GM19240 (cell line): ENCODE results near the gene OFD1.
"Not testable (repeated sequence)": the region's sequence is repeated elsewhere in the genome, so short reads cannot be mapped to it uniquely, and the experiment has no call there.

Experiments
- DNase-seq: peaks from one replicate; pipeline ENCODE4 v3.0.0; 2011; ENCODE audit warnings: low spot score; ENCODE audit not compliant: insufficient read length

OFD1 gene

GRCh38 chrX:13702111-13702789 lies 32.3 kb upstream of the OFD1 start:
- DNase-seq: no peak

- DNase-seq: no peak
Observed at GRCh38 chrX:13703135-13703534, 31.4 kb upstream of the OFD1 start.

GRCh38 chrX:13703589-13703988 lies 31.0 kb upstream of the OFD1 start:
- no peak for DNase-seq

GRCh38 chrX:13711141-13711540 lies 23.4 kb upstream of the OFD1 start:
- DNase-seq: no peak

- no peak for DNase-seq
Observed at GRCh38 chrX:13716455-13716854, 18.1 kb upstream of the OFD1 start.

GRCh38 chrX:13716905-13717304 lies 17.6 kb upstream of the OFD1 start:
- no peak for DNase-seq

- no peak for DNase-seq
Observed at GRCh38 chrX:13717700-13718472, 16.7 kb upstream of the OFD1 start.

- no peak for DNase-seq
Observed at GRCh38 chrX:13719192-13719856, 15.2 kb upstream of the OFD1 start.

GRCh38 chrX:13721371-13721770 lies 13.2 kb upstream of the OFD1 start:
- no peak for DNase-seq

GRCh38 chrX:13721819-13722519 lies 12.6 kb upstream of the OFD1 start:
- DNase-seq: no peak

GRCh38 chrX:13724878-13725277 lies 9.7 kb upstream of the OFD1 start:
- DNase-seq: not testable (repeated sequence)

- not testable (repeated sequence) for DNase-seq
Observed at GRCh38 chrX:13726583-13726982, 8.0 kb upstream of the OFD1 start.

GRCh38 chrX:13730523-13730922 lies 4.0 kb upstream of the OFD1 start:
- DNase-seq: not testable (repeated sequence)

GRCh38 chrX:13732246-13733067 lies 2.1 kb upstream of the OFD1 start:
- DNase-seq: no peak

GRCh38 chrX:13733506-13733905 lies 1.0 kb upstream of the OFD1 start:
- DNase-seq: no peak

- DNase-seq: no peak
Observed at GRCh38 chrX:13741695-13742094, 7.1 kb downstream of the OFD1 start.

GRCh38 chrX:13742397-13743176 lies 8.0 kb downstream of the OFD1 start:
- DNase-seq: no peak

GRCh38 chrX:13747836-13748235 lies 13.3 kb downstream of the OFD1 start:
- DNase-seq: no peak

GRCh38 chrX:13748486-13748885 lies 13.9 kb downstream of the OFD1 start:
- no peak for DNase-seq

GRCh38 chrX:13750204-13750603 lies 15.7 kb downstream of the OFD1 start:
- no peak for DNase-seq
